Esophagus squamous epithelium (tissue), 4 donors: ENCODE data around the gene ANK3.

Source experiments
- POLR2A ChIP-seq, 4 donors: fragments of 450-650 bp; IDR thresholded peaks; one replicate each; pipeline ENCODE4 v1.6.1; 2017; ENCODE audit warnings: antibody characterized with exemption in 4 of 4, mild to moderate bottlenecking in 4 of 4, moderate library complexity in 3 of 4
- TF ChIP-seq, protein P1 (sequence below), 6 experiments: fragments of 450-650 bp in 4 of 6; fragments of 200-600 bp in 2 of 6; sonication (generic) in 2 of 6; IDR thresholded peaks; one replicate each; pipeline ENCODE4 v1.5.1; 2016 to 2019; ENCODE audit warnings: antibody characterized with exemption in 6 of 6, mild to moderate bottlenecking in 4 of 6, moderate library complexity in 4 of 6

- TF ChIP-seq, protein P1, sequence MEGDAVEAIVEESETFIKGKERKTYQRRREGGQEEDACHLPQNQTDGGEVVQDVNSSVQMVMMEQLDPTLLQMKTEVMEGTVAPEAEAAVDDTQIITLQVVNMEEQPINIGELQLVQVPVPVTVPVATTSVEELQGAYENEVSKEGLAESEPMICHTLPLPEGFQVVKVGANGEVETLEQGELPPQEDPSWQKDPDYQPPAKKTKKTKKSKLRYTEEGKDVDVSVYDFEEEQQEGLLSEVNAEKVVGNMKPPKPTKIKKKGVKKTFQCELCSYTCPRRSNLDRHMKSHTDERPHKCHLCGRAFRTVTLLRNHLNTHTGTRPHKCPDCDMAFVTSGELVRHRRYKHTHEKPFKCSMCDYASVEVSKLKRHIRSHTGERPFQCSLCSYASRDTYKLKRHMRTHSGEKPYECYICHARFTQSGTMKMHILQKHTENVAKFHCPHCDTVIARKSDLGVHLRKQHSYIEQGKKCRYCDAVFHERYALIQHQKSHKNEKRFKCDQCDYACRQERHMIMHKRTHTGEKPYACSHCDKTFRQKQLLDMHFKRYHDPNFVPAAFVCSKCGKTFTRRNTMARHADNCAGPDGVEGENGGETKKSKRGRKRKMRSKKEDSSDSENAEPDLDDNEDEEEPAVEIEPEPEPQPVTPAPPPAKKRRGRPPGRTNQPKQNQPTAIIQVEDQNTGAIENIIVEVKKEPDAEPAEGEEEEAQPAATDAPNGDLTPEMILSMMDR (IDR thresholded peaks at IDR 0.05), result peak in 5 of 6 experiments; percentile 39 to 69 (median 43)
- TF ChIP-seq POLR2A (IDR thresholded peaks at IDR 0.05), result no peak
Observed at GRCh38 chr10:60114765-60115586, 274.7 kb downstream of the ANK3 start.
